ENCODE results near the gene NTSR2. TPM values are rescaled to one million over a fixed set of nuclear protein-coding genes. Genes with fewer than 3 reads are reported as not detected.

The NTSR2 gene
- total RNA-seq, 6 experiments from 2014 or later = not detected

DNA sequence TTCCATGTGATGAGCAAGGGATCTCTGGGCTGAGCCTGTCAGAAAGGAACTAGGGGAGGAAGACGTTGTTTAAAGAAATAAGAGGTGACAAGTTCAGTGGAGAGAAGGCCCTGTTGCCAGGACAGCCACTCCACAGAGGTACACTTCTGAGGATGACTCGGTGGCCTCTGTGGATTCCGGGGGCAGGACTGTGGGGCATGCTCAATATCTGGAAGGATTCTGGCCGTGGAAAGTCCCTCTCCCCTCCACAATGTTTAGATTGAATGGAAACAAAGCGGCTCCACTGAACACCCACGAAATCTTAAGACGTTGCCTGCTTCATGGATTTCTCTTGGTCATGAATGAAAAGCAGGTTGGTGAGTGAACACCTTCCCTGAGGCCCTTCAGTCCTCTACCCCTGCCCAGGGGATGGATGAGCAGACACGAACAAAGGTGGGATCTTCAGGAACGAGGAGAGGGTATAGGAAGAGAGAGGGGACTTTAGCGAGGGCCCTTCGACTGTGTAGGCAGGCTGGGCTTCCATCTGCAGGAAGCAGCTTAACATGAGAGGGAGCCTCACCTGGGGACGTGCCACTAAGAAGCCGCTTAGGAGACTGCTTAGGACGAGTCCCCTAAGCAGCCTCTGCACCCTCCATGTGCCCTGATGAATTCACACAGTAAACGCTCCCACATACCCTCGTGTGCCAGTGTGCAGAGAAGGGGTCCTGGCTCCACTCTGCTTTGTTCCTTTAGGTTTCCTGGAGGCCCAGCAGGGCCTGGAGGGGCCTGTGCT lies 1.9 kb downstream of the NTSR2 start:
- Histone ChIP-seq H3K27me3 (no peaks in the 10 kb centered on the region), H3K9me3 (no peaks in the 10 kb centered on the region), H3K4me1 (peaks cover 0 to 7% (median 0%) of the 10 kb centered on the region in 4 donors), H3K4me3 (no peak overlapping the region), H3K27ac (no peak overlapping the region), H3K36me3 (no peaks in the 10 kb centered on the region)
- DNase-seq (no peak), ATAC-seq (no peak)
- 62% methylated on average over 12 of the region's 16 CpGs for WGBS (ENCODE audit: insufficient coverage, low coverage, low lambda C conversion rate, missing lambda C conversion rate)
- TF ChIP-seq, protein P1, sequence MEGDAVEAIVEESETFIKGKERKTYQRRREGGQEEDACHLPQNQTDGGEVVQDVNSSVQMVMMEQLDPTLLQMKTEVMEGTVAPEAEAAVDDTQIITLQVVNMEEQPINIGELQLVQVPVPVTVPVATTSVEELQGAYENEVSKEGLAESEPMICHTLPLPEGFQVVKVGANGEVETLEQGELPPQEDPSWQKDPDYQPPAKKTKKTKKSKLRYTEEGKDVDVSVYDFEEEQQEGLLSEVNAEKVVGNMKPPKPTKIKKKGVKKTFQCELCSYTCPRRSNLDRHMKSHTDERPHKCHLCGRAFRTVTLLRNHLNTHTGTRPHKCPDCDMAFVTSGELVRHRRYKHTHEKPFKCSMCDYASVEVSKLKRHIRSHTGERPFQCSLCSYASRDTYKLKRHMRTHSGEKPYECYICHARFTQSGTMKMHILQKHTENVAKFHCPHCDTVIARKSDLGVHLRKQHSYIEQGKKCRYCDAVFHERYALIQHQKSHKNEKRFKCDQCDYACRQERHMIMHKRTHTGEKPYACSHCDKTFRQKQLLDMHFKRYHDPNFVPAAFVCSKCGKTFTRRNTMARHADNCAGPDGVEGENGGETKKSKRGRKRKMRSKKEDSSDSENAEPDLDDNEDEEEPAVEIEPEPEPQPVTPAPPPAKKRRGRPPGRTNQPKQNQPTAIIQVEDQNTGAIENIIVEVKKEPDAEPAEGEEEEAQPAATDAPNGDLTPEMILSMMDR (IDR thresholded peaks at IDR 0.05) = no peak
- no peak for TF ChIP-seq POLR2A (IDR thresholded peaks at IDR 0.05)
- intact Hi-C loops (cut with DNase I) = no loop called here

DNA sequence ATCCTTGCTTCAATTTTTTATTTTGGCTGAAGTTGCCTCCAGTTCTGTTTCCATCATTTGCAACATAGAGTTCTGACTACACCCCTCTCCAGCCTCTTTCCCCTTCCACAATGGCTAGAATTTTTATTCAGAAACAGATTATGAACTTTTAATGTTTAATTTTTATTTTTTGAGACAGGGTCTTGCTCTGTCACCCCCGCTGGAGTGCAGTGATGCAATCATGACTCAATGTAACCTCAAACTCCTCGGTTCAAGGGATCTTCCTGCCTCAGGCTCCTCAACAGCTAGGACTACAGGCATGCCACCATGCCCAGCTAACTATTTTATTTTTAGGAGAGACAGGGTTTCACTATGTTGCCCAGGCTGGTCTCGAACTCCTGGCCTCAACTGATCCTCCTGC lies 2.8 kb downstream of the NTSR2 start:
- ATAC-seq (no peak), DNase-seq (no peak)
- H3K27ac ChIP-seq = no peak overlapping the region
- H3K4me1 ChIP-seq = peaks cover 0 to 7% (median 0%) of the 10 kb centered on the region in 4 donors
- TF ChIP-seq POLR2A (IDR thresholded peaks at IDR 0.05) = no peak
- TF ChIP-seq, protein P1 (IDR thresholded peaks at IDR 0.05) = no peak
- H3K4me3 ChIP-seq = no peak overlapping the region
- no peaks in the 10 kb centered on the region for H3K36me3 ChIP-seq
- no peaks in the 10 kb centered on the region for H3K27me3 ChIP-seq
- WGBS (ENCODE audit: insufficient coverage, low coverage, low lambda C conversion rate, missing lambda C conversion rate) = 55% methylated on average over 3 of the region's 3 CpGs
- intact Hi-C loops (cut with DNase I) = no loop called here
- no peaks in the 10 kb centered on the region for H3K9me3 ChIP-seq

DNA sequence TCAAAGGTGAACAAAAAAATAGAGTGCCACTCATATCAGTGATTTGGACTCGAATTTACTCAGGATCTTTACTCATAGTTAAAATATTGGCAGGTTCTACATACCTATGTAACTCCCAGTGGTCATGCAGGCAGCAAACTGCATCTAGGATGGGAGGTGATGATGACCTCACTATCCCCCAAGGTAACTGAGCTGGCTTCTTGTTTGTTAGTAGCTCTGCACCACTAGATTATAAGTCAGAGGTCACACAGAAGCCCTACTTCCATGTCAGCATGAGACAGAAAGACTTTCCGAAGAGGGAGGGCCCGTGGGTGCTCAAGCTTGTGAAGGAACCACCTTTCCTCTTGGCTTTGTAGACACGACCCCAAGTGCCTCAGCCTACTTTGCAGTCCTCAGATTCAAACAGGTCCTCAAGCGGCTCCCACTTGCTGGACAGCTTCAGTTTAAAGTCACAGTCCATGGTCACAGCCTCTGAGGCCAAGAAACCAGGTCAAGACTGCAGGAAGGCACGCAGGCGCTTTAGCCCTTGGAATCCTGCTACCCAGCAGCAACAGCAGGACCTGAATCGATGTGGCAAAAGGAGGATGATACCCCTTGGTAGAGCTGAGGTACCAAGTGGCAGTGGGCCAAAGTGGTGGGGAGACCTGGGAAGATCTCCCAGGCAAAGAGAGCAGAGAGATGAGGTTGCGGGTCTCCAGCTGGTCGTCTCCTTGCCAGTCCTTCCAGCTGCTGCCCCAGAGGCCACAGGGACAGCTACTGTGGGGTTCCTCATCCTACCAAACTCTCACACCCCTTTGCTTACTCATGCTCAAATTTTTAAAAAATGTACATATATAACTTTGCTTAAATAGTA lies 4.3 kb downstream of the NTSR2 start:
- no peak for TF ChIP-seq POLR2A (IDR thresholded peaks at IDR 0.05)
- TF ChIP-seq, protein P1 (IDR thresholded peaks at IDR 0.05) = no peak
- ATAC-seq (no peak), DNase-seq (no peak)
- 55% methylated on average over 7 of the region's 10 CpGs for WGBS (ENCODE audit: insufficient coverage, low coverage, low lambda C conversion rate, missing lambda C conversion rate)
- intact Hi-C loops (cut with DNase I) = no loop called here
- H3K36me3 ChIP-seq = no peaks in the 10 kb centered on the region
- no peak overlapping the region for H3K4me3 ChIP-seq
- H3K9me3 ChIP-seq = no peaks in the 10 kb centered on the region
- H3K4me1 ChIP-seq = peaks cover 0 to 7% (median 0%) of the 10 kb centered on the region in 4 donors
- H3K27me3 ChIP-seq = no peaks in the 10 kb centered on the region
- H3K27ac ChIP-seq = no peak overlapping the region

DNA sequence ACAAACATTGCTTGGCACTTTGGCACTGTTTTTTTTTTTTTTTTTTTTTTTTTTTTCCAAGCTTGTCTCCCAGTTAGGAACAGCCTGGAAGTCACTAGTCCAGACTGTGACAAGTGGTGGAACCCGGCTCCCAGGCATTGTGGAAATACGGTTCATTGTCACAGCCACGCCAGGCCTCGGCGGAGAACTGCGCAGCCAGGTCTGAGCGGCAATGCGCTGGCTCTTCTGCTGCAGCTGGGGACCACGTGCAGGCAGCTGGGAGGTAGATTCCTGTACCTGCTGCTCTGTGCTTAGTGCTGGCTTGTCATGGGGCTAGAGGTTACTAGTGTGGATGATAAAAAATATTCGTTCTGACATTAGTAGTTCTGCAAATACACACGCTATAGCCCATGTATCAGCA lies 5.0 kb downstream of the NTSR2 start:
- TF ChIP-seq, protein P1 (IDR thresholded peaks at IDR 0.05) = no peak
- no peak for TF ChIP-seq POLR2A (IDR thresholded peaks at IDR 0.05)
- H3K27me3 ChIP-seq = no peaks in the 10 kb centered on the region
- peaks cover 0 to 6% (median 0%) of the 10 kb centered on the region in 4 donors for H3K4me1 ChIP-seq
- 61% methylated on average over 4 of the region's 11 CpGs for WGBS (ENCODE audit: insufficient coverage, low coverage, low lambda C conversion rate, missing lambda C conversion rate)
- DNase-seq (no peak), ATAC-seq (no peak)
- no peak overlapping the region for H3K4me3 ChIP-seq
- no peak overlapping the region for H3K27ac ChIP-seq
- H3K36me3 ChIP-seq = no peaks in the 10 kb centered on the region
- intact Hi-C loops (cut with DNase I) = no loop called here
- H3K9me3 ChIP-seq = no peaks in the 10 kb centered on the region

Measured in right lobe of liver (tissue), 6 donors.